GM19324 (cell line): ENCODE results near the gene RBBP8NL.

Source experiments
- ATAC-seq: cut with Tn5 transposase; IDR thresholded peaks from one replicate; pipeline ENCODE4 v1.9.1; 2021; ENCODE audit warnings: mild to moderate bottlenecking, moderate library complexity; ENCODE audit not compliant: unreplicated experiment, low FRiP score

Gene RBBP8NL

DNA sequence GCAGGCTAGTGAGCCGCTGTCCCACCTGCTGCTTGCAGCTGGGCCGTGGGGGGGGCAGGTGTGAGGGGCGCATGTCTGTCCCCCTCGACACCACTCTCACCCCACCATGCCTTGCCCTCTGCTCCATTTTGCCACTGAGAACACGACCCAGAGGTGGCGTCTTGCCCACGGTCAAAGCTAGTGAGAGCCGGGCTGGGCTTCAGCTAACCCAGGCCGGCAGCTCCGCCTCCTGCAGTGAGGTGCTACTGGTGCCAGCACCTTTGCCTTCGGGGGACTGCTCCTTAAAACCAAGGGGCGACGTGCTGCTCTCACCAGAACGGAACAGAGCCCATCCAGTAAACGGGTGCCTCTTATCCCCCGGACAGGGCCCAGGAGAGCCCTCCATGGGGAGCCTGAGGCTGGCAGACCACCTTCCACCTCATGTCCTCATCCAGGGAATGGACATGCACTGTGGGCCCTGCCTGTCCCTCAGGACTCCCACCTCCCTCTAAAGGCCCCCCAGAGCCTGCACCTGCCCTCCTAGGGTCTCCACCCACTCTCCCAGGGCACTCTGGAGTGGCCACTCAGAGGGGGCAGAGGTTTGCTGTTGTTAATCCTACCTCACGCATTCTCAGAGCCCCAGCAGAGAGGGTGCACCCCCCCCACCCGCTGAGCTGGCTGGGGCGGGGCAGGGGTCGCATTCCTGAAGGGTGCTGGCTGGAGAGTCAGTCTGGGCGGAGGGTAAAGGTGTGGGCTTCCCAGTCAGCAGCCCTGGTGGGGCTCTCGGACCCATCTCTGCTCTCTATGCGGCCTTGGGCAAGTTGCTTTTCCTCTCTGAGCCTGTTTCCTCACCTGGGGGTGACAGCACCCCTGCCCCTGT lies 2.9 kb downstream of the RBBP8NL start:
- no peak for ATAC-seq

DNA sequence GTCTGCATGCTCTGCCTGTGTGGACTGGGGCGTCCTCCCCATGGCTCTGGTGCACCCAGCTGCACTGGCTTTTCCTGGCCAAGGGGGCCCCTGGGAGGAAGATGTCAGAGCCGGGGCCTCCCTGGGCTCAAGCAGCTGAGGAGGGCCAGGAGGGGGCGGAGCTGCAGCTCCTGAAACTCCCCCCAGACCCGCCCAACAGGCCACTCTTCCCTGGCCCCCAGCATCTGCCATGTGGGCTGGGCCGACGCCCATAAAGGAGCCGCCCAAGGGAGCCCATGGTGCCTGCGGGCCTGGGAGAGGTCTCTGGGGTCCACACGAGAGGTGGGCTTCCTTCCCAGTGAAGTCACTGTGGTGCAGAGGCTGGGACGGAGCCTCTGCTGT lies 4.0 kb downstream of the RBBP8NL start:
- no peak for ATAC-seq

DNA sequence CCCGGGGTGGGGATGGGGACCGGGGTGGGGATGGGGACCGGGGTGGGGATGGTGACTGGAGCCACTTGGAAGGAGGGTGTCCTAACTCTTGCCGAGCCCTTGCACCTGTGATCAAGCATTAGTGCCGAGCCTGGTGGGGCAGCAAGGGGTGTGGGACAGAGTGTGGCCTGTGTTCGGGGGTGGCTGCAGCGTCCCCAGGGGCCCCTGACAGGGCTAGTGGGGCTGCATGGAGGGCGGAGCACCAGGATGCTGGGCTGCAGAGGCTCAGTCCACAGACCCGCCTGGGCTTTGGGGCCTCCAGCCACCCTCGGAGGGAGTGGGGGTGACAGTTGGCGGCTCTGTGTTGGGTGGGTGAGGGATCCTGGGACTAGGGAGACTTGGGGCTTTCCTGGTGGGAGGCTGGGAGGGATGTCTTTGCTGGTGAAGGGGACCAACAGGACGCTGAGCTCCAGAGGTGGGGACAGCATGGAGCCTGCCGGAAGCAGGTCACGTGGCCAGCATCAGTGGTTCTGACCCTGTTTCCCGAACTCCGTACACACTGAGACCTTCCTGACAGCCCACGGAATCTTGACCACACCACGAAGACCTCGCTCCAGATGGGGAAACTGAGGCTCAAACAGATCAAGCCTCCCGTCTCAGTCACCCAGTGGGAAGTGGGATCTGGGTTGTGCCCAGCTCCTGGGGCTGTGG lies 4.6 kb downstream of the RBBP8NL start:
- ATAC-seq, result no peak

GRCh38 chr20:62421716-62421990 lies 5.7 kb downstream of the RBBP8NL start:
- no peak for ATAC-seq

DNA sequence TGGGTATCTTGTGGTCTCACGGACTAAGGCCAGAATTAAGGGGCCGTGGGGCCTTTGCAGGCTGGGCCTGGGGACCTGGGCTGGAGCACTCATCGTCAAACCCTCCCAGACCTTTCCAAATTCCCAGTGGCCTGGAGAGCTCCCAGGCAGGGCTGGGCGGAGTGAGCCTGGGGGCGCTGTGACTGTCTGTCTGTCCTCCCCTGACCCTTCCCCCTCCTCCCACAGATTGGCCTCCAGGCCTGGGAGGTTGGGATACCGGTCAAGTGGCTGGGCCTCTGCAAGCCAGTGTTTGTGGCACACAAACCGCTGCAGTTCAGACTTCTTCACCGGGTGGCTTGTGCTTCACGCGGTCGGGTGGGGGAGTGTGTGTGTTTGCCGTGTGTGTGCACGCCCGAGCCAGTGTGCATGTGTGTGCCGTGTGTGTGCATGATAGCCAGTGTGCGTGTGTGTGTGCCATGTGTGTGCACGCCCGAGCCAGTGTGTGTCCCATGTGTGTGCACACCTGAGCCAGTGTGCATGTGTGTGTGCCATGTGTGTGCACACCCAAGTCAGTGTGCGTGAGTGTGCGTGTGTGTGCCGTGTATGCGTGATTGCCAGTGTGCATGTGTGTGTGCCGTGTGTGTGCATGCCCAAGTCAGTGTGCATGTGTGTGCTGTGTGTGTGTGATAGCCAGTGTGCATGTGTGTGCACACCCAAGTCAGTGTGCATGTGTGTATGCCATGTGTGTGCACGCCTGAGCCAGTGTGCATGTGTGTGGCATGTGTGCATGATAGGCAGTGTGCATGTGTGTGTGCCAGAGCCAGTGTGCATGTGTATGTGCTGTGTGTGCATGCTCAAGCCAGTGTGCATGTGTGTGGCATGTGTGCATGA lies 6.3 kb downstream of the RBBP8NL start:
- ATAC-seq, result no peak

GRCh38 chr20:62419759-62420158 lies 7.6 kb downstream of the RBBP8NL start:
- ATAC-seq, result no peak

DNA sequence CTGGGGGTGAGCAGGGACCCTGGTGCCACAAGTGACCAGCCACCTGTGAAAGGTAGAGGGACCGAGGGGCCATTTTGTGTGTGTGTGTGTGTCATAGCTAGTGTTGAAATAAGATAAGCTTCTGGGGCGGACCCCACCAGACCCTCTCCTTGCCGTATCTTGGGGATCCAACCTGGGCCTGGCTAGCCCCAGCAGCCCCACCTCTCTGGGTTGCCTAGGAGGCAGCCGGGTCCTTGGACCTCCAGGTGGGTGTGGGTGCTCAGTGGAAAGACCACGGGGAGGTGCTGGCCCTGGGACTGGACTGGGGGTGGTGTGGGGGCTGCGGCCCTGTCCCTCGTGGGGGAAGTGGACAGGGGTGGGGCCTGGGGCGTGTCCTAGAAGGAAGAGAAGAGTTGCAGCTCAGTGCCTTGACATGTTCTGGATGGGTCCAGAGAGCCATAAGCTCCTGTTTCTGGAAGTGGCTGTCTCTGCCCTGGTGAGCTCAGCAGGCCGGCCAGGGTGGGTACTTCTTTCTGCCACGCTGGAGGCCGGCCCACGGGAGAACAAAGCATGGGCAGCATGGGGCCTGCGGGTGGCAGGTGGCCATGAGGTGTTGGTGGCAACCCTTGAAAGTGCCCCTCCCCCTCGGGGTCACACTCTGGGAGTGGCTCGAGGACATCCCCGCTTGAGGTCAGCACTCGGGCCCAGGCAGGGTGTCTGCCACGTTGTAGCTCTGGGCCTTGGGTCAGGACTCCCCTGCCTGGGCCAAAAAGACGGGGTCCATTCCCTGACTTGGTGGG lies 8.4 kb downstream of the RBBP8NL start:
- no peak for ATAC-seq

DNA sequence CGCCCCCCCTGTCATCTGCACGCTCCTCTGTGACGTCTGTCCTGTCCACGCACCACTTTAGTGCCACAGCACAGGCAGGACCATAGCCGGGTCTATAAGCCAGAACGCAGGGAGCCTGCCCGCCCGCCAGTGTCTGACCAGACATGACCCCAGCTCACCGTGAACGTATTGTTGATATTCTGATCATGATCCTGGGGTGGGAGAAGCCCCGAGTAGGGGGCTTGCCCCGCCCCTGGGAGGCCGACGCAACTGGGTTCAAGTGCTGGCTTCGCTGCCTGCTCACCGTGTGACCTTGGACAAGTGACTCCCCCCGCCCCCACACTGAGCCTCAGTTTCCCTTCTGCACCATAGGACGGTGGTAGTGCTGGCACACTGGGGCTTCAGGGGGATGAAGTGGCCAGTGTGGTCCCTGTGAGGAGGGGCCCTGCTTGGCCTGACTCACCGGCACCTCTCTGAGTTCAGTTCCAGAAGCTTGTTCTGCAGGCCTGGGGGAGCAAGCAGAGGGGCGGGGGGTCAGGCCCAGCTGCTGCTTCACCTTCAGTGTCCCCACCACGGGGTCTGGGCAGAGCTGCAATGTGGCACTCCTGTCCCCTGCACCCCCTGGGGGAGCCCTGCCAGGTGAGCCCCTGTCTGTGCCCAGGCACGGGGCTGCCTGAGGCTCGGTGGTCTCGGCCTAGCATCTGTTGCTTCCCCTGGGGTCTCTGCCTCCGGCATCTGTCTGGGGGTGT lies 9.2 kb downstream of the RBBP8NL start:
- ATAC-seq, result no peak

GRCh38 chr20:62416651-62417637 lies 10.4 kb downstream of the RBBP8NL start:
- ATAC-seq, result no peak

DNA sequence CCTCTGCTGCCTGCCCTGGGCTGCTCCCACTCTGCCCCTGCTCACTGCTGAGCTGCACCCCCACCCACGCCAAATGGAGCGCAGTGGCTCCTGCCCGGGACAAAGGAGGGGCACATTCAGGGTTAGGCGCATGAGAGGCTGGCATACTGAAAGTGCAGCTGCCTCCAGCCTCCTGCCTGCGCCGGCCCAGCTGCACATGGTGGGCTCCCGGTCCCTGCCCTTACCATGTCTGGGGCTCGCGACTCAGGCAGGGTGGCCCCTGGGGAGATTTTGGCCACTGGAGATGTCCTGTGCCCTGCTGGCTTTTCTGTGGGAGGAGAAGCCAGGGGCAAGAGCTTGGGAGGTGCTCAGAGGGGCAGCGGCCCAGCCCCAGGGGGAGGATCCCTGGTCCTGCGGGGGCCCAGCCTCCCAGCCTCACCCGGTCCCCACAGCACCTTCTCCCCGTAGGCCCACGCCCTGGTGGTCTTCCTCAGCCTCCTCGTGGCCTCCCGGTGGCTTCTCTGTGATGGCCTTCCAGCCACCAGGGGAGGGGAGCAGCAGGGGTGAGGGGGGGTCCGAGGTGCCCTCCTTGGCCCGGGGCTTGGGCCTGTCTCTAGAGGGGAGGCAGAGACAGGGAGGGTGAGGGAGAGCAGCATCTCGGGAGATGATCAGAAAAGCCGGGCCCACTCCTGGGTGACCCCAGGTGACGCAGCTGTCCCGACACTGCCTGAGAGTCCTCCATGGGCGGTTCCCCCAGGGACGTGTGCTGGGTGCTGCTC lies 11.8 kb downstream of the RBBP8NL start:
- no peak for ATAC-seq

GRCh38 chr20:62413896-62414481 lies 13.3 kb downstream of the RBBP8NL start:
- no peak for ATAC-seq

- no peak for ATAC-seq
These were observed 14.2 kb downstream of the RBBP8NL start for GRCh38 chr20:62413025-62413570.

DNA sequence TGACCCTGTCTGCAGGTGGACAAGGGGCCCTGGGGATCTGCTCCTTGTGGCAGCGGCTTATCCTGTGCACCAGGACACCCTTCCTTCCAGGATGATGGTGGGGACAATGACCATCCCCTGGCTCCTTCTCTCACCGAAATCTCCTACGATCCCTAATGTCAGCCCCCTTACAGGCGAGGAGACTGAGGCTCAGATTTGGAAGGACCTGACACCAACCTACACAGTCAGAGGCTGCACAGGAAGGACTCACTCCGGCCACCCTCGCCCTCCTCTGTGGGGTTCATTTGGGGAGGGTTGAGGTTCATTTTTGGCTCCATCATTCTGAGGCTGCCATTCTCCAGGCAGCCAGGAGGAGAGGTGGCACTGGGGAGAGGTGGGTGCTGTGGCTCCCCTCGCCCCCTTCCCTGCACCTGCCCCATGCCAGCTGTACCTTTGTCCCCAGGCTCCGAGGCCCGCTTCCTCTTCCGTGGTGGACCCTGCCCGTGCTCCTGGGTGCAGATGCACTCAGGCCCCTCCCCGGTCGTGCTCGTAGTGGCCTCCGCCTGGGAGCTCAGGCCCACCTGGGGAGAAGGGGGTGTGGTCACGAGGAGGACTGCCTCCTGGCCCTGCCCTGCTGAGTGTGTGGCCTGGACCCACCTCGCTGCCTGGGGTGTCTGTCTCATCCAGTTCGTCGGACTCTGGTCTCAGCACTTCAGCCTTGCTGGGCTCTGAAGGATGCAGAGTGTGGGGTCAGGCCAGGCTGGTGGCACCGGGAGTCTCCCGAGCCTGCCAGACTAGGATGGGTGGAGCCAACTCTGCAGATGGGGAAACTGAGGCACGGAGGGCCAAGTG lies 14.9 kb downstream of the RBBP8NL start:
- ATAC-seq, result no peak

DNA sequence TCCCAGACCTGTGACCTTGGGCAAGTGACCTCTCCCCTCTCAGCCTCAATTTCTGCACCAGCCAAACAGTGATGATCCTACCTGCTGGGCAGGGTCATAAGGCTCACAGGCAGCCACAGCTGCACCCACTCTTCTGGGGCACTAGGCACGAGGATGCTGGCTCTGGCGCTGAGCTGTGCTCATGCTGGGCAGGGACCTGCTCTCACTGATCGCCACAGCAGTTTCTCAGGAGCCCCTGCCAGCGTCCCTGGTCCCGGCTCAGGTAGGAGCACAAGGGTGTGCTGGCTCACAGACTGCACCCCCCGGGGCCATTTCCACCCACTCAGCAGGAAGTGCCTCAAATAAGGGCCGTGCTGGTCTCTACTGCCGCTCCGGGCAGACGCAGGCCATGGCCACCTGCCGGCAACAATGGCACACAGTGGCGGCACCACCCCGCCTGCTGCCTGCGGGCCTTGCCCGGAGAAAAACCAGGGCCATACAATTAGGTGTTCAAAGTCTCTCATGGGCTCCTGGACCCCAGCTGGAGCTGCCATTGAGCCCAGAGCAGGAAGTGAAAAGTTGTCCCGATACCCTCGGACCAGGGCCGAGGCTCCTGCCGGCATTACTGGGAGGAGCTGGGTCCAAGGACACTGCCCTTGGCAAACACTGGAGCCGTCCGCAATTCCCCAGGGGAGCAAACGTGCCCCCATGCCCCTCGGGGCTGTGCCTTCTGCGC lies 15.7 kb downstream of the RBBP8NL start:
- no peak for ATAC-seq

GRCh38 chr20:62410746-62411478 lies 16.4 kb downstream of the RBBP8NL start:
- no peak for ATAC-seq
